Measurements from ENCODE around the gene LAMTOR2. TPM values are rescaled to one million over a fixed set of nuclear protein-coding genes. Genes with fewer than 3 reads are reported as not detected.

LAMTOR2 gene
- polyA plus RNA-seq (2012; ENCODE audit: insufficient read length, low read depth), result 99.5 TPM

DNA sequence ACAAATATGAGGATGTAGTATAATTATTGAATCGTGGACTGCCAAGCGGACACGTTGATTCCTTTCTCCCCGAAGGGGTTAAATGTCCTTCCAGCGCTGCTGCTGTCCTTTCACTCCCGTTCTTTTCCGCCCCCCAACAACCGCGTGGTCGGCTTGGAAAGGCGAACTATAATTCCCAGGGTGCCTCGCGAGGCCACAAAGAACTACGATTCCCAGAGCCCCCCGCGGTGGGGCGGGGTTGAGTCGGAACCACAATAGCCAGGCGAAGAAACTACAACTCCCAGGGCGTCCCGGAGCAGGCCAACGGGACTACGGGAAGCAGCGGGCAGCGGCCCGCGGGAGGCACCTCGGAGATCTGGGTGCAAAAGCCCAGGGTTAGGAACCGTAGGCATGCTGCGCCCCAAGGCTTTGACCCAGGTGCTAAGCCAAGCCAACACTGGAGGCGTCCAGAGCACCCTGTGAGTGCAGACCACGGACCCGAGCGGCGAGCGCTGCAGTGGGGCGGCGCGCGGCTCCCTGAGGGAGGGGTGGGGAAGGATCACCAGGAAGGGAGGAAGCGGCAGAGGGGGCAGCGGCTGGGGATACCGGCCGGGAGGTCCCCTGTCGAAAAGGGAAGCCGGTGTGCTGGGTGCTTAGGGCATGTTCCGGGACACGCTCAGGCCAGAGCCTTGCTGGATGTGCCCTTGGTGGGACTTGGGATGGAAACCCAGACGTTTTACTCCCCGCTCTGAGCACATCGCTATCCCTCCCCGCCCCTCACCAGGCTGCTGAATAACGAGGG is at the start of gene LAMTOR2:
Gene LAMTOR2, plus strand, starts transcription at position 283 of the 781 bp plus-strand sequence. Its CDS starts 108 bp downstream, at position 391.
- peak; percentile 92; the same call in 1 of the 2 replicates for TF ChIP-seq SIN3A (IDR thresholded peaks at IDR 0.05; ENCODE audit: borderline replicate concordance, insufficient read depth, low read length)
- TF ChIP-seq TAF1 (IDR thresholded peaks at IDR 0.05; ENCODE audit: borderline replicate concordance, insufficient read depth, low read length), result peak; percentile 86
- peak; percentile 85 for TF ChIP-seq POLR2AphosphoS5 (IDR thresholded peaks at IDR 0.05; ENCODE audit: low read depth, low read length)
- TF ChIP-seq, protein P1, sequence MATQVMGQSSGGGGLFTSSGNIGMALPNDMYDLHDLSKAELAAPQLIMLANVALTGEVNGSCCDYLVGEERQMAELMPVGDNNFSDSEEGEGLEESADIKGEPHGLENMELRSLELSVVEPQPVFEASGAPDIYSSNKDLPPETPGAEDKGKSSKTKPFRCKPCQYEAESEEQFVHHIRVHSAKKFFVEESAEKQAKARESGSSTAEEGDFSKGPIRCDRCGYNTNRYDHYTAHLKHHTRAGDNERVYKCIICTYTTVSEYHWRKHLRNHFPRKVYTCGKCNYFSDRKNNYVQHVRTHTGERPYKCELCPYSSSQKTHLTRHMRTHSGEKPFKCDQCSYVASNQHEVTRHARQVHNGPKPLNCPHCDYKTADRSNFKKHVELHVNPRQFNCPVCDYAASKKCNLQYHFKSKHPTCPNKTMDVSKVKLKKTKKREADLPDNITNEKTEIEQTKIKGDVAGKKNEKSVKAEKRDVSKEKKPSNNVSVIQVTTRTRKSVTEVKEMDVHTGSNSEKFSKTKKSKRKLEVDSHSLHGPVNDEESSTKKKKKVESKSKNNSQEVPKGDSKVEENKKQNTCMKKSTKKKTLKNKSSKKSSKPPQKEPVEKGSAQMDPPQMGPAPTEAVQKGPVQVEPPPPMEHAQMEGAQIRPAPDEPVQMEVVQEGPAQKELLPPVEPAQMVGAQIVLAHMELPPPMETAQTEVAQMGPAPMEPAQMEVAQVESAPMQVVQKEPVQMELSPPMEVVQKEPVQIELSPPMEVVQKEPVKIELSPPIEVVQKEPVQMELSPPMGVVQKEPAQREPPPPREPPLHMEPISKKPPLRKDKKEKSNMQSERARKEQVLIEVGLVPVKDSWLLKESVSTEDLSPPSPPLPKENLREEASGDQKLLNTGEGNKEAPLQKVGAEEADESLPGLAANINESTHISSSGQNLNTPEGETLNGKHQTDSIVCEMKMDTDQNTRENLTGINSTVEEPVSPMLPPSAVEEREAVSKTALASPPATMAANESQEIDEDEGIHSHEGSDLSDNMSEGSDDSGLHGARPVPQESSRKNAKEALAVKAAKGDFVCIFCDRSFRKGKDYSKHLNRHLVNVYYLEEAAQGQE (IDR thresholded peaks at IDR 0.05; ENCODE audit: insufficient read depth in 1 of 2, low read depth in 2 of 2, low read length in 2 of 2), result peak; percentile 37 to 61; a peak in 1 of 4 replicates
- TF ChIP-seq FOXP2 (optimal IDR thresholded peaks at IDR 0.05; ENCODE audit: borderline replicate concordance, extremely low read depth, extremely low read length, insufficient read depth), result peak; percentile 66

DNA sequence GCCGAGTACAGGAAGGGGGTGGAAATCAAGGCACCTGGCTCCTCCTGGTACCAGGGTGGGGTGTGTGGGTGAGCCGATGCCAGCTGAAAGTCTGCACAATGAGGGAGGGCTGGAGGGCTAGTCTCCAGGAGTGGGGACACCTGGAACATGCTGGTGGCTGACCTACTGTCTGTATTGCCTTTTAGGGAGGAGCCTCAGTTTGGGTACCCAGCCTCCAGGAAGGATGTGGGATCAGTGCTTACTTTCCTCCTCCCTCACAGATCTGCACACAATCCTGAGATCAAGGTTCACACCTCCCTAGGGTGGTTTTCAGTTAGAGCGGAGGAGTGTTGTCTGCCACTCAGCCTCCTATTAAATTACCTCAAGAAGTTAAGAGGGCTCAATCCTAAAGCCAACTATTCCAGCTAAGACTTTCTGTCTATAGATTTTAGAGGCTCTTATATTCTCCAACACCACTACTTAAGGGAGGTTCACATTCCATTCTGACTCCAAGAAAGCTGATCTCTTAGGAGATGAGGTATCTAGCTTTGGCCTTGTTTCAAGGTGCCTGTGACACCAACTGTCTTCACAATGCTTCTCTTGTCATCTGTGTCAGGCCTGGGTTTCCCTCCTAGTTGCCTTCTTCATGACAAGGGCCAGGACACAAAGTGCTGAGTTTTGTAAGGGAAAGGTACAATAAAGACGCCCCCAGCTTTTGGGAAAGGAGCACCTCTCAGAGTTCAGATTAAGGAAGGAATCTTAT is 49.6 kb upstream of the LAMTOR2 start:
- TF ChIP-seq FOXP2 (optimal IDR thresholded peaks at IDR 0.05; ENCODE audit: borderline replicate concordance, extremely low read depth, extremely low read length, insufficient read depth) (no peak), TAF1 (IDR thresholded peaks at IDR 0.05; ENCODE audit: borderline replicate concordance, insufficient read depth, low read length) (no peak), POLR2AphosphoS5 (IDR thresholded peaks at IDR 0.05; ENCODE audit: low read depth, low read length) (no peak), SIN3A (IDR thresholded peaks at IDR 0.05; ENCODE audit: borderline replicate concordance, insufficient read depth, low read length) (no peak)
- TF ChIP-seq, protein P1 (IDR thresholded peaks at IDR 0.05; ENCODE audit: insufficient read depth in 1 of 2, low read depth in 2 of 2, low read length in 2 of 2), result no peak

DNA sequence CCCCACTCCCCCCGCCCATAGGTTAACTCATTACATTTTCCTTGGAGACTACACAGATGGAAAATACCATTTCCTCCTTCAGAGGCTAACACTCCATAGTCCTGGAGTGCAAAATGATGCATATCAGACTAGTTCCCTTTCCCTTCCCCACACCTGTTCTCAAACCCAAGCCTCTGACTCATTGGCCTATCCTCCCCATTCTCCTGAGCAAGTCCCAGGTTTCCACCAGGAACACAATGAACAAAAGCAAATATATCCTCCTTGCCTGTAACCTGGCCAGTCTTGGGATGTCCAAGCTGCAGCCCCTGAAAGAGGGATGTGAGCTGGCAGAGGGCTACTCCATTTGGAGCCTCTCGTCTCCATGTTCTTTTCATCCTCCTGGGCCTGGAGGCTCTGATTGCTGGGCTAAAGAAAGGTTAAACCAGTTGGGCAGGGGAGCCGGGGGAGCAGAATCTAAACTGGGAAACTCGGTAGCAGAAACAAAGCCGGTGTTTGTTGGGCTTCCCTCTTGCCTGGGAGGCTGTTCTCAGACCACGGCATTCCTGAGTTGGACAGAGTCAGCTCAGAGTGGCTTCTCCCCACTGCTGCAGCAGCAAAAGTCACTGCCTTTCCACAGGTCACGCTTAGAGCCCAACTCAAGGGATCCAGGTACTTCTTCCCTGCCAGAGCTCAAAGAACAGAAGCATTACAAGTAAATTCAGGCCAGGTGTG is 47.8 kb upstream of the LAMTOR2 start:
- no peak for TF ChIP-seq TAF1 (IDR thresholded peaks at IDR 0.05; ENCODE audit: borderline replicate concordance, insufficient read depth, low read length)
- TF ChIP-seq, protein P1 (IDR thresholded peaks at IDR 0.05; ENCODE audit: insufficient read depth in 1 of 2, low read depth in 2 of 2, low read length in 2 of 2), result no peak
- no peak for TF ChIP-seq SIN3A (IDR thresholded peaks at IDR 0.05; ENCODE audit: borderline replicate concordance, insufficient read depth, low read length)
- no peak for TF ChIP-seq FOXP2 (optimal IDR thresholded peaks at IDR 0.05; ENCODE audit: borderline replicate concordance, extremely low read depth, extremely low read length, insufficient read depth)
- TF ChIP-seq POLR2AphosphoS5 (IDR thresholded peaks at IDR 0.05; ENCODE audit: low read depth, low read length), result no peak

DNA sequence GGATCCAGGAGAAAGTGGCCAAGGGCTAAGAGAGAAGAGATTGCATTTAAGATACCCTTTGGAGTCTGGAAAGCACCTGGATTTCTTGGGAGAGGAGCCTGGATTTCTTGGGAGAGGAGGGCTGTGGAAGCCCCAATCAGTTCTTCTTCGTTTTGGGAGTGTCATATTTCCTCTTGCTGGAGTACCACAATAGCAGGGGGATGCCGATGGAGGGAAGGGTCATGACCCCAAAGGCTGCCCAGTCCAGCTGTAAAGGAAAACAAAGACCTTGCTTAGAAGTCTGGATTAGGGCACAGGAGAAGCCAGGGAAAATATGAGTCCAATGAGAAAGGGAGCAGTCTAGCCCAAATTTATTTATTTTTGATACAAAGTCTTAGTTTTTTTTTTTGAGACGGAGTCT is 45.2 kb upstream of the LAMTOR2 start:
- TF ChIP-seq SIN3A (IDR thresholded peaks at IDR 0.05; ENCODE audit: borderline replicate concordance, insufficient read depth, low read length) (no peak), FOXP2 (optimal IDR thresholded peaks at IDR 0.05; ENCODE audit: borderline replicate concordance, extremely low read depth, extremely low read length, insufficient read depth) (no peak), POLR2AphosphoS5 (IDR thresholded peaks at IDR 0.05; ENCODE audit: low read depth, low read length) (no peak)
- TF ChIP-seq, protein P1 (IDR thresholded peaks at IDR 0.05; ENCODE audit: insufficient read depth in 1 of 2, low read depth in 2 of 2, low read length in 2 of 2), result no peak

All from PFSK-1 (cell line).